AG20443 (cell line): ENCODE data around the gene AP5Z1.

ENCODE experiments used
- DNase-seq: peaks from one replicate; pipeline ENCODE4 v3.0.0; 2012; ENCODE audit warnings: low spot score, mixed read lengths

The AP5Z1 gene, protein sequence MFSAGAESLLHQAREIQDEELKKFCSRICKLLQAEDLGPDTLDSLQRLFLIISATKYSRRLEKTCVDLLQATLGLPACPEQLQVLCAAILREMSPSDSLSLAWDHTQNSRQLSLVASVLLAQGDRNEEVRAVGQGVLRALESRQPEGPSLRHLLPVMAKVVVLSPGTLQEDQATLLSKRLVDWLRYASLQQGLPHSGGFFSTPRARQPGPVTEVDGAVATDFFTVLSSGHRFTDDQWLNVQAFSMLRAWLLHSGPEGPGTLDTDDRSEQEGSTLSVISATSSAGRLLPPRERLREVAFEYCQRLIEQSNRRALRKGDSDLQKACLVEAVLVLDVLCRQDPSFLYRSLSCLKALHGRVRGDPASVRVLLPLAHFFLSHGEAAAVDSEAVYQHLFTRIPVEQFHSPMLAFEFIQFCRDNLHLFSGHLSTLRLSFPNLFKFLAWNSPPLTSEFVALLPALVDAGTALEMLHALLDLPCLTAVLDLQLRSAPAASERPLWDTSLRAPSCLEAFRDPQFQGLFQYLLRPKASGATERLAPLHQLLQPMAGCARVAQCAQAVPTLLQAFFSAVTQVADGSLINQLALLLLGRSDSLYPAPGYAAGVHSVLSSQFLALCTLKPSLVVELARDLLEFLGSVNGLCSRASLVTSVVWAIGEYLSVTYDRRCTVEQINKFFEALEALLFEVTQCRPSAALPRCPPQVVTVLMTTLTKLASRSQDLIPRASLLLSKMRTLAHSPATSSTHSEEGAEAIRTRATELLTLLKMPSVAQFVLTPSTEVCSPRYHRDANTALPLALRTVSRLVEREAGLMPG

GRCh38 chr7:4775250-4775847 lies at the start of gene AP5Z1:
Gene AP5Z1 (plus strand): TSS chr7:4775623. CDS start chr7:4775716, 93 bp downstream.
- DNase-seq, result peak; percentile 99

DNA sequence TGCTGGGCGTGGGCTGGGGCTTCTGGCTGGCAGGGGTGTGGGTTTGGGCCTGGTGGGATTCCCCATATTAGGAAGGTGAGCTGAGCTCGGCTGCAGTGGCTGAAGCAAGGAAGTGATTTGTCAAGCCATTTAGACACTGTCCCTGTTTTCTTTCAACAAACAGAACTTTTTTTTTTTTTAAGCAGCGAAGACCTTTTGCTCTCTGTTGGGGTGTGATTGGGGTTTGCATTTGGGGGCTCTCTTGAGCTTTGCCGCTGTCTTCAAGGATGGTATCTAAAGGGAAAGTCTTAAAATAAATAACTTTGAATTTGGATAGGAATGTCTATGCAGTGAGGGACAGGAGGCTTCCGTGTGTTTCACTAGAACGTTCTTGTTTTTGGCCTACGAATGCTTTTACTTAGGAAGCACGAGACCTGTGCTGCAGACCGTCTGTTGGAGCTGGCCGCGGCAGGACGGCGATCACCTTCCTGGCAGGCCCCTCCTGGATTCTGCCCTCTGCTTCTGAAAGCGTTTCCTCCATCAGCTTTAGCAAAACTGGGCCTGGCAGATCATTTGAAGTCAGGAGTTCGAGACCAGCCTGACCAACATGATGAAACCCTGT lies 49.5 kb upstream of the AP5Z1 start:
- no peak for DNase-seq

DNA sequence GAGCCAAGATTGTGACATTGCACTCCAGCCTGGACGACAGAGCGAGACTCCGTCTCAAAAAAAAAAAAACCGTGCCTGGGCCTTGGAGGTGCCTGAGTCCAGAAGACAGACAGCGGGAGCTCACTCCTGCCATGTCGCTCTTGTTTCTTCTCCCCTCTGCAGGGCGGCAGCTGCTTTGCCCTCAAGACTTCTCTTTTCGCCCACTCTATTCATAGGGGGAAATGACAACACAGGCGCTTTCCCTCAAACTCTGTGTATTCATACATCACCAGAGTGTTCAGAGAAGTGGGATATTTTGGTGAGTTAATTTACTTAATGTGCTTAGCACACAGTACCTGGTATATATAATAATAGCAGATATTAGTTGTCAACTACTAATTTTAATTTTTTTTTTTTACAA lies 48.9 kb upstream of the AP5Z1 start:
- DNase-seq, result no peak

DNA sequence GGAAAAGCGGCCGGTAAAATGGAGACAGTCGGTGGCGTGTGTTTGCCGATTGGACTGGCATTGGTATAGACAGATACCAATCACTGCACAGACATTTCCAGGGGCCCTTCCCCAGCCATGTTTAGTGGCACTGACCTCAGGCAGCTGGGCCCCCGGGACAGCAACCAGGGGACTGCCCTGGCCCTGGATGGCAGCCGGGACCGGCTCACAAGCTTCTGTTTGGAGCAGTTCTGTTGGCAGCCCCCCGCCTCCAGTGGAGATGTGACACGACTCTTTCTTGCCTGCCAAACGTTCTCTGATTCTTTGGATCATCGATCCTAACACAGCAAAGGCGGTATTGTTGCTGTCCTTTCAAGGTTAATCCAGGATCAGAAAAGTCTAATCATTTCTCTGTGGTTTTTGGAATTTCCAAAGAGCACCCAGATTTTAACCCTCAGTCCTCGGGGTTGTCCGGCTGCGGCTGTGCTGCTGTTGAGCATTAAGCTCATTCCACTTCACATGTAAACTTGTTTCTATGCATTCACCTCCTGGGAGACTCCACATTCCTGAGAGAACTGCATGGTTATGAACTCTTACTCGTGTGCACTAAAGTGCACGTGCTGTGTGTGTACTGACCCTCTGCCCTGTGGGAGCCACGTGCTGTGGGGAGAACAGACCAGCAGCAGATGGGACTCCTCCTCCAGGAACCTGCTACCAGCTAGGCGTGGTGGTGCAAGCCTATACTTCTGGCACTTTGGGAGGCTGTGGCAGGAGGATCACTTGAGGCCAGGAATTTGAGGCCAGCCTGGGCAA lies 47.3 kb upstream of the AP5Z1 start:
- DNase-seq, result no peak

DNA sequence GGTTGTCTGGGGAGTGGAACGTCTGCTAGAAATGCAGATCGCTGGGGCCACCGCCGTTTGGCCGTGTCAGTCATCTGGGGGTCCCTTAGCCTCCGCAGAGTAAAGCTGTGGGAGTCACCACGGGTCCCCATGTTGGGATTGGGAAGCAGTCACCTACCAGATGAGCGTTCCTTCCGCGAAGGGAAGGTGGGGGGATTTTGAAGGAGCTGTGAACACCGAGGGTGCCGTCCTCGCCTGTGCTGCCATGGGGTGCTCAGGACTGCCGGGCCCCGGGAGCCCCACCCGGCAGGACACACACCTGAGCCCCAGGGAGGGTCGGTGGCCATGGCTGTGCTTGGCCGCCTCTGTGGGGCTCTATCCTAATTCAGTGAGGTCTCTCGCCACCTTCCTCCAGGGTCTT lies 46.2 kb upstream of the AP5Z1 start:
- no peak for DNase-seq

DNA sequence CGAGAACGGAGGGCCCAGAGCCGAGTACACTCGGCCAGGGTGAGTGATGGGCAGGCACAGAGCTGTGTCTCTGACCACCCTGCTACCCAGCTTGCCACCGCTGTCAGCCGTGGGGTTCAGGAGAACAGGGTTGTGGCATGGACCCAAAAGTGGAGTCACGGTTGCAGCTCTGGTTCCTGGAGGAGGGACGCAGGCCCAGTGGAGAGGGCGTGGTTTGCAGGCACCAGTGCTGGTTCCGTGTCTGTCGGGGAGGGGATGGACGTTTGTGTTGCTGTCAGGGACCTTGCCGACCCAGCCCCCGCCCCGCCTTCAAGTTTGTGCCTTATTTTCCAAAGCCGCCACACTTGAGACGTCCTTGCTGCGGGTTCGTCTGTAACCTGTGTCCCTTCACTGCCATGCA lies 45.1 kb upstream of the AP5Z1 start:
- no peak for DNase-seq

- DNase-seq, result no peak
Measured at GRCh38 chr7:4730971-4731370, 44.5 kb upstream of the AP5Z1 start.

DNA sequence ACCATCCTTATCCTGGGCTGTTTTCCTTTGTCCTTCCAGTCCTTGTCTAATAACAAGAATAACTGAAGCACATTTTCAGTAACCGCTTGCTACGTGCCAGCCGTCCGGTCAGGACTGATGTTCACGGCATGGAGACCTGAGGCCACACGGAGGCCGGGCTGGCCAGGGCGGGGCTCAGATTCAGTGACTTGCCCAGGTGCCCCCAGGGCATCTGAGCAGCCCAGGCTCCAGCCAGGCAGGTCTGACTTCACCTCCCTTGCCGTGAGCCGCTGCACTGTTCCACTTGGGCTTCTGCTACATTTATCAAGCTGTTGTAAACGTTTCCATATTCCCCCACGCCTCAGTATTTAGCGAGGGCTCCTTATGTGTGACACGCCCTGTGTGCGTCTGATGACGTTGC lies 43.6 kb upstream of the AP5Z1 start:
- no peak for DNase-seq

- DNase-seq, result no peak
Measured at GRCh38 chr7:4733936-4734528, 41.4 kb upstream of the AP5Z1 start.

GRCh38 chr7:4734587-4735345 lies 40.7 kb upstream of the AP5Z1 start:
- DNase-seq, result no peak

- no peak for DNase-seq
Measured at GRCh38 chr7:4737300-4737699, 38.1 kb upstream of the AP5Z1 start.

- peak; percentile 70 for DNase-seq
Measured at GRCh38 chr7:4738711-4739527, 36.5 kb upstream of the AP5Z1 start.

DNA sequence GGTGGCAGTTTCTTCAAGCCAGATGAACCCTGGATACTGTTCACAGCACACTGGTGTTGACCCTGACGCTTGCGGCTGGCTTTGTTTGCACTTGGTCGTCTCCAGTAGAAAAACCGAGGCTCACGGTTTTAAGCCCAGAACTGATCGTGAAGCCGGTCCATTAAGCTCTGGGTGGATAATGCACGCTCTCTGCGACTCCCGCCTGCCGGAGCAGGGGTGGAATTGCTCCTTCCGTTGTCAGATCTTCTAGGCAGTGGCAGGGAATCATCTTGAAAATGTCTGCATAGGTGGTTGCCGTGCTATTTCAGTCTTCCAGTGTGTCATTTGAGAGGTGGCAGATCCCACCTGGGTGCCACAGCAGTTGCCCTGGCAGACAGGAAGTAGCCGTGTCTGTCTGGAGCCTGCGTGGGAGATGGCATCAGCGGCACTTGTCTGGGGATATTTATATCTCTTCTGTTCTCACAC lies 35.9 kb upstream of the AP5Z1 start:
- DNase-seq, result no peak

DNA sequence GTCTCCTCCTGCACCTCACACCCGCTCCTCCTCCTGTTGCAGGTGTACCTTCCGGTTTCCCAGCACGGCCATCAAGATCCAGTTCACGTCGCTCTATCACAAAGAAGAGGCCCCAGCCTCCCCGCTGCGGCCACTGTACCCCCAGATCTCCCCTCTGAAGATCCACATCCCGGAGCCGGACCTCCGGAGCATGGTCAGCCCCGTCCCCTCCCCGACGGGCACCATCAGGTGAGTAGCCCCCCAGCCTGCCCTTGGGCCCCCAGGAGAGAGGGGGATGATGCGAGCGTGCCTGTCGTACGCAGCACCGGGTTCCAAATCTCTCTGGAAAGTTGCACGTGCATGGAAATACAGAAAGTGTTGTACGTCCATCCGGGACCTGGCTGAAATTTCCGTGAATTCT lies 34.6 kb upstream of the AP5Z1 start:
- DNase-seq, result no peak

- DNase-seq, result no peak
Measured at GRCh38 chr7:4742051-4742573, 33.3 kb upstream of the AP5Z1 start.

- DNase-seq, result no peak
Measured at GRCh38 chr7:4742852-4743251, 32.6 kb upstream of the AP5Z1 start.

DNA sequence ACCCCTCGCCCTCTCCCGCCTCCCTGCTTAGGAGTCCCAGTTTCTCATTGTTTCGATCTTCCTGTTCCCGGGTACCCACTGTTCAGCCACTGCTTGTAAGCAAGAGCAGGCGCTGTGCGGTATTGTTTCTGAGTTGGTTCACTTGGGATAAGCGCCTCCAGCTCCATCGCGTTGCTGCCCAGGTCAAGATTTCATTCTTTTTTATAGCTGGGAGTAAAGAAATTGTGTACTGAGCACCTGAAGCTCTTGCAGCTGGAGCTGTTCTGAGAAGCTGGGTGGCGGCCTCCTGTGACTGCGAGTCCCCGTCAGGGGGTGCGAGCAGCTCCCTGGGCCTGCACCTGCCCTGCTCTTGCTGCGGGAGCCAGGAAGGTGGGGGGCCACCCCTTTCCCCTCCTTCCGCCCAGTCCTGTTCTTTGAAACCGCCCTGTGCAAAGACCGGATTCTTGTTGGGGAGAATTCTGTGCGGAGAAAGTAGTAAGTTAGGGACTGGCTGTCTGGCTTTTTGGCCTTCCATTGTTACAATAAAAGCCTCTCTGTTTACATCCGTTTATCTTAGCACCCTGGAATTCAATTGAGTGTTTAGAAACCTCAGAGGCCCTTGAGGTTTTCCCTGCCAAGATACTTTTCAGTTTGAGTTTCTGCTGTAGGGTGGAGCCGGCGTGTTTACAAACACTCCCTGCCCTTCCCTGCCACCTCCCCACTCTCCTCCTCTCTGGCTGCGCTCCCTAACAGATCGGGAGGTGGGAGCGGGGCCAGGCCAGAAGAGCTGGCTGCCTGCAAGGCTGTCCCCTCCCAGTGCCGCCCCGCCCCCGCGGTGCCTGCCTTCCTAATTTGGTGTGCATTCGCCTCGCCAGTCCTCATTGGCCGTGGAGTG lies 30.8 kb upstream of the AP5Z1 start:
- DNase-seq, result peak; percentile 99

- no peak for DNase-seq
Measured at GRCh38 chr7:4745265-4745919, 30.0 kb upstream of the AP5Z1 start.
